Activated CD4-positive, alpha-beta T cell treated with anti-CD3 and anti-CD28 coated beads for 1 hour (primary cell): ENCODE results near the gene C7orf25.

Experiments used
- DNase-seq: peaks from one replicate; pipeline ENCODE4 v3.0.0-alpha.2; 2020

C7orf25 gene

GRCh38 chr7:42876182-42877068 is 35.4 kb downstream of the C7orf25 start:
- DNase-seq, result no peak

GRCh38 chr7:42869131-42870020 is 42.5 kb downstream of the C7orf25 start:
- no peak for DNase-seq

DNA sequence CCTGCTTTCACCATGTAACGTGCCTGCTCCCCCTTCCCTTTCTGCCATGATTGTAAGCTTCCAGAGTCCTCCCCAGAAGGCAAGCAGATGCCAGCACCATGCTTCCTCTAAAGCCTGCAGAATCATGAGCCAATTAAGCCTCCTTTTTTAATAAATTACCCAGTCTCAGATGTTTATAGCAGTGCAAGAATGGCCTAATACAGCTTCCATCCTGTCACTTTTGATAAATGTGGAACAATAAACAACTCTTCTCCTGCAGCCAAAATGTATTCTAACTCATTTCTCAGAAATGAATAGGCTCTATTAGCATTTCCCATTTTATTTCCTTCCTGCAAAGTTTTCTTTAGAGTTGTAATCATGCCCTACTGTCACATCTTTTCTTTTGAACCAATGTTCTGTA is 43.4 kb downstream of the C7orf25 start:
- no peak for DNase-seq
